HFF-Myc (cell line): ENCODE results near the gene ESYT3.
"Not testable (repeated sequence)": the region's sequence is repeated elsewhere in the genome, so short reads cannot be mapped to it uniquely, and the experiment has no call there.

Experiments
- DNase-seq: peaks from one replicate; pipeline ENCODE4 v3.0.0-alpha.2; 2011; ENCODE audit warnings: low read depth; ENCODE audit errors: extremely low read depth
- H3K4me3 ChIP-seq: replicated peaks from 2 replicates; pipeline ENCODE4 v1.5.1; 2011; ENCODE audit warnings: low read depth, mild to moderate bottlenecking, control low read depth, low read length
- CTCF ChIP-seq: IDR thresholded peaks from 2 replicates; pipeline ENCODE4 v1.5.1; 2012; ENCODE audit warnings: mild to moderate bottlenecking, low read depth, low read length, control low read depth; ENCODE audit errors: missing control alignments

Gene ESYT3

GRCh38 chr3:138498991-138499390 lies 64.6 kb downstream of the ESYT3 start:
- no peak for TF ChIP-seq CTCF
- DNase-seq = no peak
- no peak overlapping the region for H3K4me3 ChIP-seq

- no peak for DNase-seq
- no peak for TF ChIP-seq CTCF
- no peak overlapping the region for H3K4me3 ChIP-seq
Measured at GRCh38 chr3:138507524-138507923, 73.1 kb downstream of the ESYT3 start.

- TF ChIP-seq CTCF = no peak
- DNase-seq = no peak
- no peak overlapping the region for H3K4me3 ChIP-seq
Measured at GRCh38 chr3:138509586-138509985, 75.2 kb downstream of the ESYT3 start.

- no peak overlapping the region for H3K4me3 ChIP-seq
- DNase-seq = no peak
- TF ChIP-seq CTCF = no peak
Measured at GRCh38 chr3:138511945-138512344, 77.5 kb downstream of the ESYT3 start.

GRCh38 chr3:138513090-138513843 lies 78.9 kb downstream of the ESYT3 start:
- H3K4me3 ChIP-seq = no peak overlapping the region
- DNase-seq = no peak
- TF ChIP-seq CTCF = no peak

GRCh38 chr3:138521445-138521844 lies 87.0 kb downstream of the ESYT3 start:
- not testable (repeated sequence) for H3K4me3 ChIP-seq

More at GRCh38 chr3:138521445-138521844, 87.0 kb downstream of the ESYT3 start:
- DNase-seq = not testable (repeated sequence)
